HG03442 (cell line): ENCODE data around the gene SUV39H2.
"Not testable (repeated sequence)": the region's sequence is repeated elsewhere in the genome, so short reads cannot be mapped to it uniquely, and the experiment has no call there.

Experiments
- ATAC-seq: cut with Tn5 transposase; IDR thresholded peaks from one replicate; pipeline ENCODE4 v1.9.1; 2021; ENCODE audit warnings: mild to moderate bottlenecking, moderate library complexity; ENCODE audit not compliant: unreplicated experiment

The SUV39H2 gene

GRCh38 chr10:14878266-14879123 lies at the start of gene SUV39H2:
Gene SUV39H2, plus strand, starts transcription at chr10:14878866. Its CDS starts 23 bp downstream, at chr10:14878889.
- ATAC-seq = peak; percentile 87

GRCh38 chr10:14833106-14833505 lies 45.6 kb upstream of the SUV39H2 start:
- no peak for ATAC-seq

GRCh38 chr10:14836208-14836607 lies 42.5 kb upstream of the SUV39H2 start:
- no peak for ATAC-seq

- ATAC-seq = no peak
These were observed 41.5 kb upstream of the SUV39H2 start for GRCh38 chr10:14837003-14837756.

GRCh38 chr10:14837757-14838581 lies 40.7 kb upstream of the SUV39H2 start, which contains the start of the genes CDNF, HSPA14 and MSANTD7:
Gene CDNF, minus strand, starts transcription at chr10:14838037. Its CDS starts 91 bp downstream, at chr10:14837946.
Gene HSPA14, plus strand, starts transcription at chr10:14838306. Its CDS starts 97 bp downstream, at chr10:14838403.
Gene MSANTD7, plus strand, starts transcription at chr10:14838306. Its CDS starts 3,979 bp downstream, at chr10:14842285.
- peak; percentile 88 for ATAC-seq

GRCh38 chr10:14838582-14839304 lies 39.9 kb upstream of the SUV39H2 start:
- ATAC-seq = peak; percentile 1

GRCh38 chr10:14839305-14839695 lies 39.4 kb upstream of the SUV39H2 start:
- no peak for ATAC-seq

- ATAC-seq = no peak
These were observed 38.5 kb upstream of the SUV39H2 start for GRCh38 chr10:14840178-14840577.

GRCh38 chr10:14843327-14843988 lies 35.2 kb upstream of the SUV39H2 start:
- no peak for ATAC-seq

GRCh38 chr10:14844948-14845347 lies 33.7 kb upstream of the SUV39H2 start:
- ATAC-seq = no peak

GRCh38 chr10:14852236-14852635 lies 26.4 kb upstream of the SUV39H2 start:
- ATAC-seq = no peak

GRCh38 chr10:14855453-14855852 lies 23.2 kb upstream of the SUV39H2 start:
- ATAC-seq = no peak

GRCh38 chr10:14858338-14858960 lies 20.2 kb upstream of the SUV39H2 start:
- no peak for ATAC-seq

GRCh38 chr10:14859043-14859442 lies 19.6 kb upstream of the SUV39H2 start:
- no peak for ATAC-seq

GRCh38 chr10:14859775-14860174 lies 18.9 kb upstream of the SUV39H2 start:
- no peak for ATAC-seq

- no peak for ATAC-seq
These were observed 17.9 kb upstream of the SUV39H2 start for GRCh38 chr10:14860791-14861190.

GRCh38 chr10:14864466-14864865 lies 14.2 kb upstream of the SUV39H2 start:
- ATAC-seq = not testable (repeated sequence)

- ATAC-seq = not testable (repeated sequence)
These were observed 13.8 kb upstream of the SUV39H2 start for GRCh38 chr10:14864871-14865270.
